GM21515 (cell line): ENCODE data around the gene KAZALD1.

Experiments
- ATAC-seq: cut with Tn5 transposase; IDR thresholded peaks from one replicate; pipeline ENCODE4 v1.9.1; 2021; ENCODE audit not compliant: unreplicated experiment

The KAZALD1 gene

GRCh38 chr10:101061624-101062231 is at the start of gene KAZALD1:
Gene KAZALD1, plus strand, starts transcription at chr10:101061989. Its CDS starts 604 bp downstream, at chr10:101062593.
- ATAC-seq, result no peak

- peak; percentile 70 for ATAC-seq
Measured at GRCh38 chr10:101012525-101013364, 49.0 kb upstream of the KAZALD1 start.

DNA sequence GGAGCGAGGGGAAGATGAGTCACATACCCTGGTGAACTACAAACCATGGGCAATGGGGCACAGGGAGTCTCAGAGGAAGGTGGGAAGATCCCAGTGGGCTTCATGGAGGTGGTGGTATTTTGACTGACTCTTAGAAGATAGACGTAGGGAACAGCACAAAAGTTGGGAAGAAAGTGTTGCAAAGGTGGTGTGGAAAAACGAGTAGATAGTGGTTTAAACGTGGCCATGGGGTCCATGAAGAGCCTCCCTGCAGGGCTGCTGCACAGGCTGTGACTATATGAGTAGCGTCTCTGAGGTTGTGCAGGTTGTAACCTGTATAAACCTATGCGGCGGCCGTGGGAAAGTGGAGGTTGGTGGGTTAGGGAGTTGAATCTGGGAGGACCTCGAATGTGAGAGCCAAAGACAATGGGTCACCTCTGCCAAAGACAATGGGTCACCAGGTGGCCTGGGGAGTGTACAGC is 48.4 kb upstream of the KAZALD1 start:
- ATAC-seq, result no peak

DNA sequence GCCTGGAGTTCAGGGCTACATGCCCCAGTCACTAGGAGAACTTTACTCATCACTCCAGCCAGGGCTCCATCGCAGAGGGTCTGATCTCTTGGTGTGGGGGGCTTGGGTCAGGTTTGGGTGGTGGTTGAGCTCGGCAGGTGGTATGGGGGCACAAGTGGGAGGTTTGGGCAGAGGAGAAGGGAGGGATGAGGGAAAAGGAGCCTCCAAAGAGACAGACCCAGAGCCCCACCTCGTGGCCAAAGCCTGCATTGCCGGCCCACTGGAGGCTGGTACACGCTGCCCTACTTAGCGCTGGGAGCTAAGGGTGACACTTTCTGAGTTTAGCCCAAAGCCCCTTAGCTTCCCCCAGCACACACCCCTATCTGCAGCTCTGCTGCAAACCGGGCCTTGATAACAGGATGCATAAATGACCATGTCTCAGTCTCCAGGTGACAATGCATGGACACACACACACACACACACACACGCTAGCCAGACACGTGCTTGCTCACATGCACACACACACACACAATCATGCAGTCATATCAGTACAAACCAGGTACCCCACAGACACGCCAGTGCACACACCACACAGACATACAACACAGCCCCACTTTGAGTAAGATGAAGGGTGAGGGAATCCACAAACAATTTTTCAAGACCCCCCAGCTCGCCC is 47.4 kb upstream of the KAZALD1 start:
- ATAC-seq, result peak; percentile 48

- ATAC-seq, result no peak
Measured at GRCh38 chr10:101014966-101015581, 46.7 kb upstream of the KAZALD1 start.

DNA sequence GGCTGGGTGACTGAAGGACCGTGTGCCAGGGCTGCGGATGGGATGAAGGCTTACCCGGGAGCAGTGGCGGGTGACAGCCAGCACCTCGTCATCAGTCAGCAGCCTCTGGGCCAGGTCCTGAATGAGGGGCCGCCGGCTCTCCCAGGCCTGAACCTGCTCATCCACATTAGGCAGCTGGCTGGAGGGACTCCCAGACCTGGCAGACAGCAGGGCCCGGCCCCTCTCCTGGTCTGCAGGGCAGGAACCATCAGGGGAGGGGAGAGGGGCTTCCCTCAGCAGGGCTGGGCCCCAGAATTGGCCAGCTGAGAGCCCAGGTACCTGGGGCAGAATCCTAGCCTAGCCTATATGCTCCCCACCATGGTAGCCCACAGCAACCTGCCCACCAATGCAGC is 46.2 kb upstream of the KAZALD1 start:
- ATAC-seq, result no peak

GRCh38 chr10:101016814-101017213 is 45.0 kb upstream of the KAZALD1 start:
- no peak for ATAC-seq

GRCh38 chr10:101018118-101018599 is 43.6 kb upstream of the KAZALD1 start:
- no peak for ATAC-seq

GRCh38 chr10:101018600-101019439 is 43.0 kb upstream of the KAZALD1 start:
- ATAC-seq, result no peak

GRCh38 chr10:101019440-101019703 is 42.4 kb upstream of the KAZALD1 start:
- no peak for ATAC-seq

DNA sequence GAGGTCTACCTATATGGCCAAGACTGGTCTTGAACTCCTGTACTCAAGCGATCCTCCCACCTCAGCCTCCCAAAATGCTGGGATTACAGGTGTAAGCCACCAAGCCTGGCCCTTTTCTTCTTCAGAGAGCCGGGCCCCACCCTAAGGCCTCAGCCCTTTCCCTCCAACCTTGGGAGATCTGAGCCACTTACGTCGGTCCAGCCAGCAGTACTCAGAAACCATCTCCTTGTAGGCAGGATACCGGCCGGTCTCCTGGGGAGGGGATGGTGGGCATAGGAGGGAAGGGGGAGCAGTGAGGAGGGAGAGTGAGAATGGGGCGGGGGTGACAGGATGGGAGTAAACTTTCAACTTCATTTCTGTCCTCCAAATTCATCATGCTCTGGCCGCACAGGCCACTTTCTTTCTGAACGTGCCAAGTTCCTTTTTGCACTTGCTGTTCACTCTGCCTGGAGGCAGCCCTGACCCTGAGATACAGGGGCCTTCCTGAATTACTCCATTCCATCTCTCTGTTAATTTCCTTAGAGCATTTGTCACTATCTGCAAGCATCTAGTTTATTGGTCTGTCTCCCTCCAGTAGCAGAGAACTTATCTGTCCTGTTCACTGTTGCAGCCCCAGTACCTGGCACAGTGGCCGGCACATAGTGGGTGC is 41.2 kb upstream of the KAZALD1 start:
- no peak for ATAC-seq

DNA sequence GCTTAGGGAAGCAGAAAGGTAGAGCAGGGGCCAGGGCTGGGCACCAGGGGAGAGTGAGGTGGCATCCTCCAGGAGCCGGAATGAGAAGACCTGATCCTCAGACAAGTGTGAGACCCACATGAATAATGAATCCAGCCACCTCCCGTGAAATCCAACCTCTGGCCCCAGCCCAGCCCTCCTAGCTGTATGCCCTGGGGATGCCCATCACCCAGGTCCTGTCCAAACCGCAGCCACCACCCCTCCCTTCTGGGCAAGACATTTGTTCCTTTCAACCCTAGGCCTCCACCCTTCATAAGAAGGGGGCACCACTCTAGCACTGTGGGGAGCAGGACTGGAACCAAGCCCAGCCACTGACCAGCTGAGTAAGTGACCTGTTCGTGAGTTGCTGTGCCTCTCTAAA is 40.5 kb upstream of the KAZALD1 start:
- no peak for ATAC-seq

DNA sequence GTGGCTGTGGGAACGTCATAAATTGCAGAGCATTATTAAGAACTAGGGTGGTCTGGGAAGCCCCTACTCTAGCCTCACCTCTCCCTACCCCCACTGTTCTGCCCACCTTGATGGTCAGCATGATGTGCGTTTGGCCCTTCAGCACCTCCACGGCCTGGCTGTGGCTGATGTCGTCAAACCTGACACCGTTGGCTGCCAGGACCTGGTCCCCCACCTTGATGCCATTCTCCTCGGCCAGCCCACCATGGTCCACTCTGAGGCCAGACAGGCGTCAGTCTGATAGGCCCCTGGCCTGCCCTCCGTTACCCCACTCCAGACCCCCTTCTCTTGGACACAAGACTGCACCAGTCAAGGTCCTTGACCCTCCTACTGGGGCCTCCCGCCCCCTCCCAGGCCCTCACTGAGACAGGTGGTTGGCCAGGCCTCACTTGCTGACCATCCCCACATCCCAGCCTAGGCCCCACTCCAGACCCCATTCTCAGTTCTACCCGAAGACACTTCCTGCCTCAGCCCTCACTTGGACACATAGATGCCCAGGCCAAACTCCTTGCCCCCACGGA is 40.0 kb upstream of the KAZALD1 start:
- no peak for ATAC-seq

DNA sequence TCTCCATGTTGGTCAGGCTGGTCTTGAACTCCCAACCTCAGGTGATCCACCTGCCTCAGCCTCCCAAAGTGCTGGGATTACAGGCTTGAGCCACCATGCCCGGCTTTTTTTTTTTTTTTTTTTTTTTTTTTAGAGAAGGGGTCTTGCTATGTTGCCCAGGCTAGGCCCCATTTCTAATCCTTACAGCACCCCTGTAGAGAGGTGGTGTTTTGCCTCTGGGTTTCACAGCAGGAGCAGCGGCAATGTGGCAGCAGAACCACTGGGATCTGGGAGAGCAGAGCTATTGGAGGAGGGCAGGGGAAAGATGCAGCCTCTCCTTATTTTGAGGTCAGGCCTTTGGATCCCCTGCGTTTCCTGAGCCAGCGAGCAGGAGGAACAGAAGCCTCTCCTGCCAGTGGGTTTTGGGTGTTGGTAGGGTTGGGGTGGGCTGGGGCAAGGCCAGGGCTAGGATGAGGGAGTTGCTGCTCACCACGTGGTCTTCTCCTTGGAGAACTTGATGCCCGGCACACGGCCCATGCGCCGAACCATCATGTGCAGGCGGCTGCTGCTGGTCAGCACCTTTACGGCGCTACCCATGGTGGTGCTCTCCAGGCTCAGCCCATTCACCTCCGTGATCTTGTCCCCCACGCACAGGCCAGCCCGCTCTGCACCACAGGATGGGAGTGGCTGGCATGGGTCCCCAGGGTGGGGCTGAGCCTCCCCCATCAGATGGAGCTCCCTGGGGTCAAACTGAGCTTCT is 38.7 kb upstream of the KAZALD1 start:
- no peak for ATAC-seq

DNA sequence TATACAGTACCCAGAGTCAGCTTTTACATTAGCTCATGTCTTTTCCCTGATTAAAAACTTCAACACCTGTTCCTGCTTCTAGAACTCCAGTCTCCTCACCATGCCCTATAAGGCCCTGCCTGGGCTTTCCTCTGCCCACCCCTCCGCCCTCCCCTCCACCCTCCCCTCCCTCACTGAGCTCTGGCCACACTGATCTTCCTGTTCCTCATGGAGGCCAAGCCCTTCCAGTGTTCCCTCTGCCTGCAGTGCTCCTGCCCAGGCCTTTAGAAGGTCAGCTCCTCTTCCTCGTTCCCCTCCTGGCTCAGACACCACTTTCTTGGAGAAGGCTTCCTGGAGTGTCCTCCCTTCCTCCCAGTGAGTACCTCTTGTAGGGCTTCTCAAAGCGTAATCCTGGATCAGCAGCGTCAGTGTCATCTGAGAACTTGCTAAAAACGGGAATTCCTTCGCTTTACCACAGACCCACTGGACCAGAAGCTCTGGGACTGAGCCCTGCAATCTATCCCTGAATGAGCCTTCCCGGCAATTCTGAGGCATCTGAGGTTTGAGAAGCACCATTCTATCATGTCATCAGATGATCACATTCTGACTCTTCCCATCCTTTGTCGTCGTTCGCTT is 34.6 kb upstream of the KAZALD1 start:
- no peak for ATAC-seq

- ATAC-seq, result no peak
Measured at GRCh38 chr10:101028446-101029337, 33.1 kb upstream of the KAZALD1 start.

DNA sequence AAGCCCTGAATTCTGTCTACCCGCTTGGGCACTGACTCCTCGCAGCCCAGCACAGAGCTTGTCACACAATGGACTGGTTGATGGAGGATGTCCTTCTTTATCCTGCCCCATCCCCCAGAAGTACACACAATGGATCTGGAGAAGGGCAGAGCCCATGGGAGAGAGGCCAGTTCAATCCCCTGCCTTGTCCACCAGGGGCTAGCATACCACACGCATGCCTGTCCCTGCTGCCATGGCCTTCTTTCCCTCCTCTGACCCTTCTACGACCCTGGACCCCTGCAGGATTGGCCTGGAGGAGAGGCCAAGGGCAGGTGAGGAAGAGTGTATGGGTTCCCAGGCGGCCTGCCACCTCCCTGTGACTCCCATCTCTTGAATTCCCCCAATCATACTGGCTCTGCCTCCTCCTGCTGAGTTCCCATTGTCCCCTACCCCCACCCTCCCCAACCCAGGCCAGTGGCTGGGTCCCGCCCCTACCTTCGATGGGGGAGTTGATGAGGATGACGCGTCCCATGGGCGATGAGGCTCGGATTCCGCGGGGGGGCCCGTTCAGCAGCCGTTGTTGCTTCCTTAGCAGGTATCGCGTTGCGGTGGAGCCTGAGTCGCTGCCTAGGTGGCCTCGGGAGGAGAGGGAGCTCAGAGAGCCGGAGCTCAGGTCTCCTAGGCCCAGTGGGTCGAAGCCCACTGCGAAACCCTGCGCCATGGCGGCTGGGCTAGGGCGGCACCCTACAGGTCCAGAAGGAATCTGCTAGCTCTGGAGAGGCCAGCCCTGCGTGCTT is 32.1 kb upstream of the KAZALD1 start:
- ATAC-seq, result no peak
